ENCODE results near the gene HCFC1. TPM values are rescaled to one million over a fixed set of nuclear protein-coding genes. Genes with fewer than 3 reads are reported as not detected.

Gene HCFC1
- total RNA-seq, 1 donor from 2014 or later = 61.2 TPM

DNA sequence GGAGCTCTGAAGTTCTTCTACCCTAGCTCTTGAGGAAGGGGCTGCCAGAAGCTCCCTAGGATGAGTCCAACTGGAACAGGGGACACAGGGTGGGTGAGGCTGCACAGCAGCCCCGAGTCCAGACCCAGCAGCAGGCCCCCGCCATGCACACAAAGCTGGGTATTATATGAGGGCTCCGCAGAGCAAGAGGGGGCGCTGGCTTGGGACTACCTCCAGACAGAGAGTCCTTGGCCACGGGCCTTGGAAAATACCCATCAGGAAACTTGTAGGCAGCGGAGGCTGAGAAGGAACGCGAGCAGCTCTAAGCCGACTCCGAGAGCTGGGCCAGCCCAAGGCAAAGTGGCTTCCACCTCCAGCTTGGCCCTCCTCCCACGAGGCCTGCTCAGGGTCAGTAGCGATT lies 8.1 kb downstream of the HCFC1 start:
- H3K79me2 ChIP-seq (ENCODE audit: insufficient read depth, low read length) = peaks cover 80% of the 10 kb centered on the region

DNA sequence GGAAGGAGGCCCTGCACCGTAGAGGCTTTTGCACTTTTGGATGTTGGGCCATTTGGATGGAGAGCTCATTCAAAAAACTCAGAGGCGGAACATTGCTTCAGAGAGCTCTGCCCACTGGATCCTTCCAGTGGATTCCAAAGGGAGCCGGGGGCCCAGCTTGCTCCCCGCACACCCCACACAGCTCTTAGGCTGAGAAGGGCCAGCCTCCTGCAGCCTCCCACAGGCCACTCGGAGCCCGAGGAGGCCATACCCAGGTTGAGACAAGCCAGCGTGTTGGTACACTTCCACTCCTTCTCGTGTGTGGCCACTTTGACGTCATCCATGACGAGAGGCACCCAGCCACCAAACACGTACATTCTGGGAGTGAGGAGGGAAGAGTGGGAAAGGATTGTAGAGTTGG lies 10.3 kb downstream of the HCFC1 start:
- no peak for DNase-seq (ENCODE audit: low read depth)
- Histone ChIP-seq H2AFZ (ENCODE audit: low read depth, low read length) (no peak overlapping the region), H3K4me3 (ENCODE audit: insufficient read depth, low read depth, low read length) (no peak overlapping the region), H3K36me3 (ENCODE audit: insufficient read depth, low read length) (peaks cover 5% of the 10 kb centered on the region), H3K79me2 (ENCODE audit: insufficient read depth, low read length) (peaks cover 57% of the 10 kb centered on the region), H3K9me3 (ENCODE audit: insufficient read depth, low read depth, low read length) (no peaks in the 10 kb centered on the region), H3K9ac (ENCODE audit: low read length) (no peak overlapping the region), H3K4me2 (ENCODE audit: low read length) (no peak overlapping the region), H3K27me3 (ENCODE audit: insufficient read depth, low read length) (no peaks in the 10 kb centered on the region), H4K20me1 (ENCODE audit: insufficient read depth, low read length) (peaks cover 55% of the 10 kb centered on the region), H3K27ac (ENCODE audit: low read depth, low read length) (no peak overlapping the region), H3K4me1 (ENCODE audit: insufficient read depth, low read length) (peaks cover 1% of the 10 kb centered on the region)
- H3K4me1 Mint-ChIP-seq (ENCODE audit: low read depth, unreplicated experiment) = peaks cover 4% of the 10 kb centered on the region
- no peak overlapping the region for H3K27ac Mint-ChIP-seq (ENCODE audit: unreplicated experiment)
- H3K36me3 Mint-ChIP-seq (ENCODE audit: low read depth, unreplicated experiment) = peaks cover 7% of the 10 kb centered on the region
- TF ChIP-seq EZH2 (IDR thresholded peaks at IDR 0.05; ENCODE audit: insufficient read depth, low read length) = no peak
- TF ChIP-seq, protein P1, sequence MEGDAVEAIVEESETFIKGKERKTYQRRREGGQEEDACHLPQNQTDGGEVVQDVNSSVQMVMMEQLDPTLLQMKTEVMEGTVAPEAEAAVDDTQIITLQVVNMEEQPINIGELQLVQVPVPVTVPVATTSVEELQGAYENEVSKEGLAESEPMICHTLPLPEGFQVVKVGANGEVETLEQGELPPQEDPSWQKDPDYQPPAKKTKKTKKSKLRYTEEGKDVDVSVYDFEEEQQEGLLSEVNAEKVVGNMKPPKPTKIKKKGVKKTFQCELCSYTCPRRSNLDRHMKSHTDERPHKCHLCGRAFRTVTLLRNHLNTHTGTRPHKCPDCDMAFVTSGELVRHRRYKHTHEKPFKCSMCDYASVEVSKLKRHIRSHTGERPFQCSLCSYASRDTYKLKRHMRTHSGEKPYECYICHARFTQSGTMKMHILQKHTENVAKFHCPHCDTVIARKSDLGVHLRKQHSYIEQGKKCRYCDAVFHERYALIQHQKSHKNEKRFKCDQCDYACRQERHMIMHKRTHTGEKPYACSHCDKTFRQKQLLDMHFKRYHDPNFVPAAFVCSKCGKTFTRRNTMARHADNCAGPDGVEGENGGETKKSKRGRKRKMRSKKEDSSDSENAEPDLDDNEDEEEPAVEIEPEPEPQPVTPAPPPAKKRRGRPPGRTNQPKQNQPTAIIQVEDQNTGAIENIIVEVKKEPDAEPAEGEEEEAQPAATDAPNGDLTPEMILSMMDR (IDR thresholded peaks at IDR 0.05; ENCODE audit: insufficient read depth, low read depth, low read length) = no peak
- no peaks in the 10 kb centered on the region for H3K27me3 Mint-ChIP-seq (ENCODE audit: low read depth, unreplicated experiment)
- H3K4me3 Mint-ChIP-seq (ENCODE audit: unreplicated experiment) = no peak overlapping the region
- no peak for FAIRE-seq
- H3K9me3 Mint-ChIP-seq (ENCODE audit: unreplicated experiment) = no peaks in the 10 kb centered on the region

More for the DNA sequence above, 8.1 kb downstream of the HCFC1 start:
- Histone ChIP-seq H2AFZ (ENCODE audit: low read depth, low read length) (no peak overlapping the region), H3K4me3 (ENCODE audit: insufficient read depth, low read depth, low read length) (no peak overlapping the region), H4K20me1 (ENCODE audit: insufficient read depth, low read length) (peaks cover 77% of the 10 kb centered on the region), H3K4me2 (ENCODE audit: low read length) (no peak overlapping the region), H3K27me3 (ENCODE audit: insufficient read depth, low read length) (no peaks in the 10 kb centered on the region), H3K27ac (ENCODE audit: low read depth, low read length) (no peak overlapping the region), H3K9me3 (ENCODE audit: insufficient read depth, low read depth, low read length) (no peaks in the 10 kb centered on the region), H3K36me3 (ENCODE audit: insufficient read depth, low read length) (peaks cover 2% of the 10 kb centered on the region), H3K4me1 (ENCODE audit: insufficient read depth, low read length) (peaks cover 24% of the 10 kb centered on the region), H3K9ac (ENCODE audit: low read length) (no peak overlapping the region)
- Mint-ChIP-seq H3K4me3 (ENCODE audit: unreplicated experiment) (no peak overlapping the region), H3K4me1 (ENCODE audit: low read depth, unreplicated experiment) (peaks cover 18% of the 10 kb centered on the region), H3K36me3 (ENCODE audit: low read depth, unreplicated experiment) (peaks cover 4% of the 10 kb centered on the region), H3K27ac (ENCODE audit: unreplicated experiment) (no peak overlapping the region), H3K9me3 (ENCODE audit: unreplicated experiment) (no peaks in the 10 kb centered on the region), H3K27me3 (ENCODE audit: low read depth, unreplicated experiment) (no peaks in the 10 kb centered on the region)
- no peak for TF ChIP-seq EZH2 (IDR thresholded peaks at IDR 0.05; ENCODE audit: insufficient read depth, low read length)
- TF ChIP-seq, protein P1 (IDR thresholded peaks at IDR 0.05; ENCODE audit: insufficient read depth, low read depth, low read length) = no peak
- DNase-seq (ENCODE audit: low read depth) (no peak), FAIRE-seq (no peak)

DNA sequence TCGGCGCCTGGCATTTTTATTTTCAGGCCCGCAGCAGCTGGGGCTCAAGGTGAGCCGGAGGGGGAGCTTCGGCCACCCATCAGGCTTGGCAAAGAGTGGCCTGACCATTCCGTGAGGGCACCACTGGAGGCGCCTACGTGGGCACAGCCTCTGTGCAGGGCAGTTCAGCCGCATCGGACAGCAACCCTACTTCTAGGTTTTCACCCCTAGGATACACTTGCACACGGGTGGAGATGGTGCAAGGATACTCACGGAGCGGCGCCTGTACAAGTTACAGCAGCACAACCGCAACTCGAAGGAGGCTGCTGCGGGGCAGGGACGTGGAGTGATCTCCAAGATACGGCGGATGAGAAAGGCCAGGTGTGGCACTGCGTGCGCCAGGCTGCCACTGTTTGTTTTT lies 10.8 kb downstream of the HCFC1 start:
- DNase-seq (ENCODE audit: low read depth) = no peak
- Histone ChIP-seq H3K36me3 (ENCODE audit: insufficient read depth, low read length) (peaks cover 5% of the 10 kb centered on the region), H3K9ac (ENCODE audit: low read length) (no peak overlapping the region), H3K27me3 (ENCODE audit: insufficient read depth, low read length) (no peaks in the 10 kb centered on the region), H3K79me2 (ENCODE audit: insufficient read depth, low read length) (peaks cover 52% of the 10 kb centered on the region), H2AFZ (ENCODE audit: low read depth, low read length) (no peak overlapping the region), H3K9me3 (ENCODE audit: insufficient read depth, low read depth, low read length) (no peaks in the 10 kb centered on the region), H3K4me1 (ENCODE audit: insufficient read depth, low read length) (no peaks in the 10 kb centered on the region), H3K4me2 (ENCODE audit: low read length) (no peak overlapping the region), H4K20me1 (ENCODE audit: insufficient read depth, low read length) (peaks cover 50% of the 10 kb centered on the region), H3K4me3 (ENCODE audit: insufficient read depth, low read depth, low read length) (no peak overlapping the region), H3K27ac (ENCODE audit: low read depth, low read length) (no peak overlapping the region)
- Mint-ChIP-seq H3K4me1 (ENCODE audit: low read depth, unreplicated experiment) (no peaks in the 10 kb centered on the region), H3K36me3 (ENCODE audit: low read depth, unreplicated experiment) (peaks cover 7% of the 10 kb centered on the region), H3K27me3 (ENCODE audit: low read depth, unreplicated experiment) (no peaks in the 10 kb centered on the region), H3K9me3 (ENCODE audit: unreplicated experiment) (no peaks in the 10 kb centered on the region), H3K27ac (ENCODE audit: unreplicated experiment) (no peak overlapping the region), H3K4me3 (ENCODE audit: unreplicated experiment) (no peak overlapping the region)
- TF ChIP-seq EZH2 (IDR thresholded peaks at IDR 0.05; ENCODE audit: insufficient read depth, low read length) = no peak
- TF ChIP-seq, protein P1 (IDR thresholded peaks at IDR 0.05; ENCODE audit: insufficient read depth, low read depth, low read length) = no peak
- no peak for FAIRE-seq
